ENCODE measurements around the gene SLC46A2.

SLC46A2 gene

GRCh38 chr9:112890106-112891081, at the start of gene SLC46A2:
Gene SLC46A2, minus strand, starts transcription at chr9:112890876. Its CDS starts 195 bp downstream, at chr9:112890681.
- no peak for DNase-seq

GRCh38 chr9:112939418-112939817, 48.7 kb upstream of the SLC46A2 start:
- DNase-seq: no peak

- no peak for DNase-seq
These were observed 43.0 kb upstream of the SLC46A2 start for GRCh38 chr9:112933696-112934095.

- no peak for DNase-seq
These were observed 34.5 kb upstream of the SLC46A2 start for GRCh38 chr9:112925058-112925641.

GRCh38 chr9:112921549-112921948, 30.9 kb upstream of the SLC46A2 start:
- DNase-seq: no peak

- DNase-seq: no peak
These were observed 27.3 kb upstream of the SLC46A2 start for GRCh38 chr9:112917987-112918362.

GRCh38 chr9:112917047-112917986, 26.6 kb upstream of the SLC46A2 start:
- no peak for DNase-seq

GRCh38 chr9:112914524-112914923, 23.8 kb upstream of the SLC46A2 start:
- no peak for DNase-seq

GRCh38 chr9:112913326-112913725, 22.6 kb upstream of the SLC46A2 start:
- no peak for DNase-seq

GRCh38 chr9:112912636-112913035, 22.0 kb upstream of the SLC46A2 start:
- no peak for DNase-seq

- DNase-seq: no peak
These were observed 21.1 kb upstream of the SLC46A2 start for GRCh38 chr9:112911736-112912135.

GRCh38 chr9:112905084-112905483, 14.4 kb upstream of the SLC46A2 start:
- no peak for DNase-seq

GRCh38 chr9:112900901-112901300, 10.2 kb upstream of the SLC46A2 start:
- no peak for DNase-seq

- no peak for DNase-seq
These were observed 9.8 kb upstream of the SLC46A2 start for GRCh38 chr9:112900488-112900887.

- no peak for DNase-seq
These were observed 8.2 kb upstream of the SLC46A2 start for GRCh38 chr9:112898872-112899311.

- DNase-seq: no peak
These were observed 5.5 kb upstream of the SLC46A2 start for GRCh38 chr9:112896131-112896530.

GRCh38 chr9:112894699-112895098, 4.0 kb upstream of the SLC46A2 start:
- no peak for DNase-seq

- DNase-seq: no peak
These were observed 3.4 kb upstream of the SLC46A2 start for GRCh38 chr9:112894041-112894440.

- DNase-seq: no peak
These were observed 2.3 kb upstream of the SLC46A2 start for GRCh38 chr9:112892981-112893380.

- no peak for DNase-seq
These were observed 845 bp upstream of the SLC46A2 start for GRCh38 chr9:112891521-112891920.

- DNase-seq: no peak
These were observed 3.3 kb downstream of the SLC46A2 start for GRCh38 chr9:112887381-112887780.

- DNase-seq: no peak
These were observed 4.3 kb downstream of the SLC46A2 start for GRCh38 chr9:112886351-112886750.

- DNase-seq: no peak
These were observed 5.4 kb downstream of the SLC46A2 start for GRCh38 chr9:112885324-112885723.

Measured in stimulated activated CD4-positive, alpha-beta T cell treated with anti-CD3 and anti-CD28 coated beads, Interleukin-2, amount 100 ng/mL, for 24 hours (primary cell).